Upper lobe of right lung (tissue), 1 donor: ENCODE data around the gene NTMT2. TPM values are rescaled to one million over a fixed set of nuclear protein-coding genes. Genes with fewer than 3 reads are reported as not detected.
"Not testable (repeated sequence)": the region's sequence is repeated elsewhere in the genome, so short reads cannot be mapped to it uniquely, and the experiment has no call there.

Source experiments
- ATAC-seq: fragments of 200-7000 bp; cut with Tn5 transposase; one replicate; pipeline ENCODE4 v1.9.1; 2020; ENCODE audit warnings: mild to moderate bottlenecking, moderate library complexity
- DNase-seq: peaks from one replicate; pipeline ENCODE4 v3.0.0-alpha.2; 2020
- H3K27ac ChIP-seq: fragments of 200-600 bp; one replicate; pipeline ENCODE4 v1.8.0; 2022
- H3K27me3 ChIP-seq: fragments of 200-600 bp; one replicate; pipeline ENCODE4 v1.8.0; 2022; ENCODE audit warnings: mild to moderate bottlenecking
- H3K36me3 ChIP-seq: fragments of 200-600 bp; one replicate; pipeline ENCODE4 v1.8.0; 2022
- H3K4me1 ChIP-seq: fragments of 200-600 bp; one replicate; pipeline ENCODE4 v1.8.0; 2022
- H3K4me3 ChIP-seq: fragments of 200-600 bp; one replicate; pipeline ENCODE4 v1.8.0; 2022; ENCODE audit warnings: mild to moderate bottlenecking
- H3K9me3 ChIP-seq: fragments of 200-600 bp; one replicate; pipeline ENCODE4 v1.8.0; 2022
- CTCF ChIP-seq: fragments of 200-600 bp; IDR thresholded peaks from one replicate; pipeline ENCODE4 v1.8.0; 2022; ENCODE audit warnings: antibody characterized with exemption
- intact Hi-C: fragments of 100-400 bp; cut with DNase I; formaldehyde crosslinking; loops from one replicate; pipeline ENCODE4 v1.11.0; 2022
- total RNA-seq: library from RNA; stranded (reverse); fragmentation: NEBNext Ultra II Directional; extraction: Animal tissue kit (Norgen Biotek cat#: 25700); gene quantifications from one replicate; pipeline ENCODE4 v1.2.1, GENCODE V29; 2021
- donor health status: DM: no; HTN: yes; CAD: no; lungs with severe emphysema.

The NTMT2 gene
- total RNA-seq, 1 donor from 2014 or later: not detected

- intact Hi-C loops: no loop called here
- peaks cover 1% of the 10 kb centered on the region for H3K4me1 ChIP-seq
- ATAC-seq: no peak
- H3K9me3 ChIP-seq: no peaks in the 10 kb centered on the region
- H3K27ac ChIP-seq: no peak overlapping the region
- H3K27me3 ChIP-seq: no peaks in the 10 kb centered on the region
- no peak for DNase-seq
- no peak for TF ChIP-seq CTCF
- no peaks in the 10 kb centered on the region for H3K36me3 ChIP-seq
- H3K4me3 ChIP-seq: no peak overlapping the region
Observed at GRCh38 chr1:170157820-170158219, 12.1 kb downstream of the NTMT2 start.

- intact Hi-C loops: no loop called here
- no peak for ATAC-seq
- H3K9me3 ChIP-seq: no peaks in the 10 kb centered on the region
- no peaks in the 10 kb centered on the region for H3K36me3 ChIP-seq
- H3K27me3 ChIP-seq: no peaks in the 10 kb centered on the region
- H3K27ac ChIP-seq: no peak overlapping the region
- no peak for DNase-seq
- peaks cover 3% of the 10 kb centered on the region for H3K4me1 ChIP-seq
- no peak overlapping the region for H3K4me3 ChIP-seq
- TF ChIP-seq CTCF: no peak
Observed at GRCh38 chr1:170162459-170163246, 16.9 kb downstream of the NTMT2 start.

- intact Hi-C loops: no loop called here
- ATAC-seq: no peak
- no peak for TF ChIP-seq CTCF
Observed at GRCh38 chr1:170164103-170164763, 18.5 kb downstream of the NTMT2 start.

GRCh38 chr1:170166518-170167180, 20.9 kb downstream of the NTMT2 start:
- Histone ChIP-seq H3K4me3 (no peak overlapping the region), H3K27me3 (no peaks in the 10 kb centered on the region), H3K4me1 (peaks cover 3% of the 10 kb centered on the region), H3K27ac (no peak overlapping the region), H3K9me3 (no peaks in the 10 kb centered on the region), H3K36me3 (no peaks in the 10 kb centered on the region)
- ATAC-seq: no peak
- no peak for DNase-seq
- TF ChIP-seq CTCF: no peak
- intact Hi-C loops: no loop called here

More at GRCh38 chr1:170164103-170164763, 18.5 kb downstream of the NTMT2 start:
- Histone ChIP-seq H3K9me3 (no peaks in the 10 kb centered on the region), H3K27me3 (no peaks in the 10 kb centered on the region), H3K4me3 (no peak overlapping the region), H3K4me1 (peaks cover 3% of the 10 kb centered on the region), H3K36me3 (no peaks in the 10 kb centered on the region), H3K27ac (no peak overlapping the region)
- DNase-seq: no peak

- Histone ChIP-seq H3K4me3 (no peak overlapping the region), H3K9me3 (no peaks in the 10 kb centered on the region), H3K36me3 (no peaks in the 10 kb centered on the region), H3K27me3 (no peaks in the 10 kb centered on the region), H3K4me1 (no peaks in the 10 kb centered on the region), H3K27ac (no peak overlapping the region)
- TF ChIP-seq CTCF: no peak
- ATAC-seq: no peak
- intact Hi-C loops: no loop called here
- DNase-seq: no peak
Observed at GRCh38 chr1:170168265-170168664, 22.5 kb downstream of the NTMT2 start.

- H3K27me3 ChIP-seq, intact Hi-C loops: not testable (repeated sequence)
Observed at GRCh38 chr1:170170513-170170912, 24.8 kb downstream of the NTMT2 start.

More at GRCh38 chr1:170170513-170170912, 24.8 kb downstream of the NTMT2 start:
- H3K4me1 ChIP-seq, H3K27ac ChIP-seq, H3K9me3 ChIP-seq, ATAC-seq, H3K4me3 ChIP-seq, H3K36me3 ChIP-seq, DNase-seq: not testable (repeated sequence)
